Ectodermal cell (in vitro differentiated cells): ENCODE measurements around the gene LAMA2.

Experiments
- H3K27ac ChIP-seq: 2 replicates; pipeline ENCODE4 v1.7.0; 2013; ENCODE audit warnings: mild to moderate bottlenecking, low read depth, low read length; ENCODE audit not compliant: insufficient read depth, poor library complexity, severe bottlenecking
- H3K27me3 ChIP-seq: 2 replicates; pipeline ENCODE4 v1.7.0; 2013; ENCODE audit warnings: mild to moderate bottlenecking, low read length; ENCODE audit not compliant: insufficient read depth, control insufficient read depth, poor library complexity, severe bottlenecking
- H3K36me3 ChIP-seq: one replicate; pipeline ENCODE4 v1.7.0; 2013; ENCODE audit warnings: low read length; ENCODE audit not compliant: control insufficient read depth, insufficient read depth
- H3K4me1 ChIP-seq: one replicate; pipeline ENCODE4 v1.7.0; 2013; ENCODE audit warnings: low read length; ENCODE audit not compliant: control insufficient read depth, insufficient read depth
- H3K4me3 ChIP-seq: 2 replicates; pipeline ENCODE4 v1.7.0; 2013; ENCODE audit warnings: low read depth, low read length, control low read depth; ENCODE audit not compliant: insufficient read depth
- H3K9me3 ChIP-seq: 2 replicates; pipeline ENCODE4 v1.7.0; 2013; ENCODE audit warnings: mild to moderate bottlenecking, low read length, moderate library complexity; ENCODE audit not compliant: control insufficient read depth
- WGBS, 2 experiments: methylation state at CpG; one replicate each; pipeline ENCODE4 v1.1.7; 2013; ENCODE audit warnings: missing lambda C conversion rate in 2 of 2; 5-methylcytosine and 5-hydroxymethylcytosine counted together

LAMA2 gene

GRCh38 chr6:128903715-128904114, 20.8 kb downstream of the LAMA2 start:
- Histone ChIP-seq H3K4me3 (no peak overlapping the region), H3K4me1 (no peaks in the 10 kb centered on the region), H3K36me3 (no peaks in the 10 kb centered on the region), H3K27me3 (no peaks in the 10 kb centered on the region), H3K27ac (no peak overlapping the region), H3K9me3 (no peaks in the 10 kb centered on the region)
- 95 to 97% methylated on average over 5 of the region's 5 CpGs for WGBS, 2 experiments

- Histone ChIP-seq H3K27me3 (no peaks in the 10 kb centered on the region), H3K4me3 (no peak overlapping the region), H3K9me3 (no peaks in the 10 kb centered on the region), H3K36me3 (no peaks in the 10 kb centered on the region), H3K27ac (no peak overlapping the region), H3K4me1 (no peaks in the 10 kb centered on the region)
- 87 to 100% methylated on average over 2 of the region's 2 CpGs for WGBS, 2 experiments
These were observed 31.1 kb downstream of the LAMA2 start for GRCh38 chr6:128914051-128914450.

GRCh38 chr6:128918886-128919285, 35.9 kb downstream of the LAMA2 start:
- Histone ChIP-seq H3K27ac (no peak overlapping the region), H3K27me3 (no peaks in the 10 kb centered on the region), H3K4me3 (no peak overlapping the region), H3K9me3 (no peaks in the 10 kb centered on the region), H3K36me3 (no peaks in the 10 kb centered on the region), H3K4me1 (no peaks in the 10 kb centered on the region)
- 85 to 100% methylated on average over 1 to 2 of the region's 2 CpGs for WGBS, 2 experiments

- H3K27ac ChIP-seq: no peak overlapping the region
- H3K27me3 ChIP-seq: no peaks in the 10 kb centered on the region
- no peak overlapping the region for H3K4me3 ChIP-seq
- H3K4me1 ChIP-seq: no peaks in the 10 kb centered on the region
- no peaks in the 10 kb centered on the region for H3K36me3 ChIP-seq
- 93 to 100% methylated on average over 2 of the region's 2 CpGs for WGBS, 2 experiments
- no peaks in the 10 kb centered on the region for H3K9me3 ChIP-seq
These were observed 36.7 kb downstream of the LAMA2 start for GRCh38 chr6:128919412-128920180.

GRCh38 chr6:128925765-128926164, 42.8 kb downstream of the LAMA2 start:
- no peak overlapping the region for H3K27ac ChIP-seq
- H3K4me1 ChIP-seq: no peaks in the 10 kb centered on the region
- no peaks in the 10 kb centered on the region for H3K27me3 ChIP-seq
- no peaks in the 10 kb centered on the region for H3K9me3 ChIP-seq
- H3K4me3 ChIP-seq: no peak overlapping the region
- 87 to 97% methylated on average over 1 of the region's 1 CpG for WGBS, 2 experiments
- H3K36me3 ChIP-seq: no peaks in the 10 kb centered on the region

GRCh38 chr6:128929869-128930268, 46.9 kb downstream of the LAMA2 start:
- H3K4me3 ChIP-seq: no peak overlapping the region
- H3K9me3 ChIP-seq: no peaks in the 10 kb centered on the region
- H3K36me3 ChIP-seq: no peaks in the 10 kb centered on the region
- no peaks in the 10 kb centered on the region for H3K4me1 ChIP-seq
- WGBS, 2 experiments: 95 to 97% methylated on average over 34 of the region's 34 CpGs
- no peak overlapping the region for H3K27ac ChIP-seq
- H3K27me3 ChIP-seq: no peaks in the 10 kb centered on the region

GRCh38 chr6:128930321-128930720, 47.4 kb downstream of the LAMA2 start:
- Histone ChIP-seq H3K27me3 (no peaks in the 10 kb centered on the region), H3K36me3 (no peaks in the 10 kb centered on the region), H3K4me1 (no peaks in the 10 kb centered on the region), H3K4me3 (no peak overlapping the region), H3K27ac (no peak overlapping the region), H3K9me3 (no peaks in the 10 kb centered on the region)
- 92 to 94% methylated on average over 5 of the region's 5 CpGs for WGBS, 2 experiments

- no peaks in the 10 kb centered on the region for H3K36me3 ChIP-seq
- H3K4me1 ChIP-seq: no peaks in the 10 kb centered on the region
- no peaks in the 10 kb centered on the region for H3K27me3 ChIP-seq
- no peak overlapping the region for H3K4me3 ChIP-seq
- WGBS, 2 experiments: 92 to 100% methylated on average over 1 of the region's 1 CpG
- H3K9me3 ChIP-seq: no peaks in the 10 kb centered on the region
- no peak overlapping the region for H3K27ac ChIP-seq
These were observed 49.1 kb downstream of the LAMA2 start for GRCh38 chr6:128932061-128932460.

GRCh38 chr6:128950864-128951263, 67.9 kb downstream of the LAMA2 start:
- Histone ChIP-seq H3K27me3 (no peaks in the 10 kb centered on the region), H3K4me1 (no peaks in the 10 kb centered on the region), H3K27ac (no peak overlapping the region), H3K36me3 (no peaks in the 10 kb centered on the region), H3K9me3 (no peaks in the 10 kb centered on the region), H3K4me3 (no peak overlapping the region)
- WGBS, 2 experiments: no CpG with 5 or more reads among the region's 1 CpG

GRCh38 chr6:128952902-128953301, 70.0 kb downstream of the LAMA2 start:
- no peaks in the 10 kb centered on the region for H3K4me1 ChIP-seq
- no peaks in the 10 kb centered on the region for H3K9me3 ChIP-seq
- WGBS, 2 experiments: 96 to 97% methylated on average over 2 to 3 of the region's 3 CpGs
- no peak overlapping the region for H3K4me3 ChIP-seq
- H3K36me3 ChIP-seq: no peaks in the 10 kb centered on the region
- H3K27me3 ChIP-seq: no peaks in the 10 kb centered on the region
- H3K27ac ChIP-seq: no peak overlapping the region
